OCI-LY3 (cell line): ENCODE data around the gene DNAJC4.
A peak's percentile ranks its signal among the peaks of the same experiment; 100 is the strongest.

Experiments used
- H2AFZ ChIP-seq: fragments of 200-600, 300-600 bp; shearing (Covaris generic); 2 replicates; pipeline ENCODE4 v1.6.0; 2014; ENCODE audit warnings: antibody characterized with exemption, low read depth, low read length
- H3K27ac ChIP-seq: fragments of 200-600, 300-600 bp; sonication (generic); 2 replicates; pipeline ENCODE4 v1.5.1; 2014; ENCODE audit warnings: mild to moderate bottlenecking, low read length, moderate library complexity, mixed read lengths
- H3K27me3 ChIP-seq: fragments of 200-600, 300-600 bp; sonication (generic); 2 replicates; pipeline ENCODE4 v1.6.1; 2014; ENCODE audit warnings: low read depth, low read length, mixed read lengths
- H3K36me3 ChIP-seq: fragments of 200-600, 300-600 bp; sonication (generic); replicated peaks from 2 replicates; pipeline ENCODE3; 2014; ENCODE audit warnings: low read depth, low read length, mixed read lengths
- H3K4me1 ChIP-seq: fragments of 300-600, 200-600 bp; sonication (generic); 2 replicates; pipeline ENCODE4 v1.6.1; 2014; ENCODE audit warnings: low read length, mixed read lengths
- H3K4me2 ChIP-seq: fragments of 200-600, 300-600 bp; sonication (generic); 2 replicates; pipeline ENCODE4 v1.6.1; 2014; ENCODE audit warnings: low read length, mixed read lengths
- H3K4me3 ChIP-seq: fragments of 300-600, 200-600 bp; sonication (generic); 2 replicates; pipeline ENCODE4 v1.5.1; 2014; ENCODE audit warnings: antibody characterized with exemption, mild to moderate bottlenecking, low read length, moderate library complexity
- H3K79me2 ChIP-seq: fragments of 300-600, 200-600 bp; shearing (Covaris generic); 2 replicates; pipeline ENCODE4 v1.6.1; 2014; ENCODE audit warnings: mild to moderate bottlenecking, low read length, mixed read lengths
- H3K9ac ChIP-seq: fragments of 300-600, 200-600 bp; shearing (Covaris generic); 2 replicates; pipeline ENCODE4 v1.6.0; 2014; ENCODE audit warnings: mild to moderate bottlenecking, low read length, moderate library complexity
- H3K9me3 ChIP-seq: fragments of 200-600, 300-600 bp; shearing (Covaris generic); 2 replicates; pipeline ENCODE4 v1.6.1; 2014; ENCODE audit warnings: low read length, mixed read lengths; ENCODE audit not compliant: insufficient read depth
- H4K20me1 ChIP-seq: fragments of 200-600, 300-600 bp; sonication (generic); 2 replicates; pipeline ENCODE4 v1.6.1; 2016; ENCODE audit warnings: low read length, mixed read lengths; ENCODE audit not compliant: insufficient read depth
- EZH2phosphoT487 ChIP-seq: fragments of 200-600 bp; shearing (Covaris generic); IDR thresholded peaks from 2 replicates; pipeline ENCODE4 v1.6.1; 2018; ENCODE audit warnings: antibody characterized with exemption, mixed run types, low read depth
- TF ChIP-seq, protein P1 (sequence below): fragments of 200-600, 300-600 bp; sonication (generic); IDR thresholded peaks from 2 replicates; pipeline ENCODE4 v1.5.1; 2014; ENCODE audit warnings: antibody characterized with exemption, low read length, low read depth

Gene DNAJC4

DNA sequence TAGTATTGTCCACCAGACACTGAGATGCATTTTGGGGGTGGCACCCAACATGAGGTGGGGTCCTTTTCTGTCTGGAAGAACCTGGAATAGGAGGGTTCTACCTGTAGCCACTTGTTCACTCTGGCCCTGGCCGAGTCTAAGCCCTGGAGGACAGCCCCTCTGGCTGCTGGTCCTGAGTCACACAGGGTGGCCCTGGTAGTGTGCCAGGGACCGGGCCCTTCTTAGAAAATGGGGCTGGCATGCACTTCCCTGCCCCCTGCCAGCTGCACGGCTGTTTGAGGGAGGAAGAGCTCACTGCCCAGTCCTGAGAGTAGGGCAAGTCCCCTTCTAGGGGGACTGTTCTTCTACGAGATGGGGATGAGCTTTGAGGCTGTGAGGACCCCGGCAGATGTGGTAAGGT, 23.1 kb downstream of the DNAJC4 start:
- peaks cover 13% of the 10 kb centered on the region for H3K36me3 ChIP-seq
- H4K20me1 ChIP-seq: peaks cover 11% of the 10 kb centered on the region; the same call in 1 of the 2 replicates
- peak overlapping the region; percentile 93; the same call in 1 of the 2 replicates for H3K4me3 ChIP-seq
- H3K79me2 ChIP-seq: peaks cover 22% of the 10 kb centered on the region
- H3K27me3 ChIP-seq: no peaks in the 10 kb centered on the region
- H3K4me2 ChIP-seq: peak overlapping the region; percentile 78; the same call in 1 of the 2 replicates
- H3K27ac ChIP-seq: peak overlapping the region; percentile 36; the same call in 1 of the 2 replicates
- no peak overlapping the region for H2AFZ ChIP-seq
- H3K9ac ChIP-seq: no peak overlapping the region
- H3K9me3 ChIP-seq: no peaks in the 10 kb centered on the region
- TF ChIP-seq, protein P1, sequence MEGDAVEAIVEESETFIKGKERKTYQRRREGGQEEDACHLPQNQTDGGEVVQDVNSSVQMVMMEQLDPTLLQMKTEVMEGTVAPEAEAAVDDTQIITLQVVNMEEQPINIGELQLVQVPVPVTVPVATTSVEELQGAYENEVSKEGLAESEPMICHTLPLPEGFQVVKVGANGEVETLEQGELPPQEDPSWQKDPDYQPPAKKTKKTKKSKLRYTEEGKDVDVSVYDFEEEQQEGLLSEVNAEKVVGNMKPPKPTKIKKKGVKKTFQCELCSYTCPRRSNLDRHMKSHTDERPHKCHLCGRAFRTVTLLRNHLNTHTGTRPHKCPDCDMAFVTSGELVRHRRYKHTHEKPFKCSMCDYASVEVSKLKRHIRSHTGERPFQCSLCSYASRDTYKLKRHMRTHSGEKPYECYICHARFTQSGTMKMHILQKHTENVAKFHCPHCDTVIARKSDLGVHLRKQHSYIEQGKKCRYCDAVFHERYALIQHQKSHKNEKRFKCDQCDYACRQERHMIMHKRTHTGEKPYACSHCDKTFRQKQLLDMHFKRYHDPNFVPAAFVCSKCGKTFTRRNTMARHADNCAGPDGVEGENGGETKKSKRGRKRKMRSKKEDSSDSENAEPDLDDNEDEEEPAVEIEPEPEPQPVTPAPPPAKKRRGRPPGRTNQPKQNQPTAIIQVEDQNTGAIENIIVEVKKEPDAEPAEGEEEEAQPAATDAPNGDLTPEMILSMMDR: no peak
- TF ChIP-seq EZH2phosphoT487: no peak
- peaks cover 25% of the 10 kb centered on the region for H3K4me1 ChIP-seq

DNA sequence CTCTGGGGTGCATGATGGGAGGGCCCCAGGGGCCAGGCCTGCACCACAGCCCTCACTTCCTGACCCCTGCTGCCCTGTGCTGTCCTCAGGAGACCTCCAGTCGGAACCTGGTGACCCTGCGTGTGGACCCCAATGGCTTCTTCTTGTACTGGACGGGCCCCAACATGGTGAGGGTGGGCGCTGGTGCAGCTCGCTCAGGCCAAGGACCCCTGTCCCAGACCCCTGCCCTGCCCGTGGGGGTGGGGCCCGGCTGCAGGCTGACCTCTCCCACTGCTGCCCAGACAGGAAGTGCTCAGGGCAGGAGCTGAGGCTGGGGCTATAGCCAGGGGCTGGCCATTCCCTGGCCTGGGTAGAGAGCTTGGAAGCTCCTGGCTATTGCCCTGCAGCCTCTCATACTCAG, 24.0 kb downstream of the DNAJC4 start:
- H3K27me3 ChIP-seq: no peaks in the 10 kb centered on the region
- H3K9ac ChIP-seq: no peak overlapping the region
- no peak overlapping the region for H3K4me3 ChIP-seq
- peaks cover 11% of the 10 kb centered on the region; the same call in 1 of the 2 replicates for H4K20me1 ChIP-seq
- peaks cover 22% of the 10 kb centered on the region for H3K79me2 ChIP-seq
- no peak overlapping the region for H2AFZ ChIP-seq
- peaks cover 21% of the 10 kb centered on the region for H3K36me3 ChIP-seq
- no peak overlapping the region for H3K27ac ChIP-seq
- H3K4me2 ChIP-seq: no peak overlapping the region
- TF ChIP-seq, protein P1: no peak
- TF ChIP-seq EZH2phosphoT487: no peak
- H3K9me3 ChIP-seq: no peaks in the 10 kb centered on the region
- peaks cover 32% of the 10 kb centered on the region for H3K4me1 ChIP-seq

DNA sequence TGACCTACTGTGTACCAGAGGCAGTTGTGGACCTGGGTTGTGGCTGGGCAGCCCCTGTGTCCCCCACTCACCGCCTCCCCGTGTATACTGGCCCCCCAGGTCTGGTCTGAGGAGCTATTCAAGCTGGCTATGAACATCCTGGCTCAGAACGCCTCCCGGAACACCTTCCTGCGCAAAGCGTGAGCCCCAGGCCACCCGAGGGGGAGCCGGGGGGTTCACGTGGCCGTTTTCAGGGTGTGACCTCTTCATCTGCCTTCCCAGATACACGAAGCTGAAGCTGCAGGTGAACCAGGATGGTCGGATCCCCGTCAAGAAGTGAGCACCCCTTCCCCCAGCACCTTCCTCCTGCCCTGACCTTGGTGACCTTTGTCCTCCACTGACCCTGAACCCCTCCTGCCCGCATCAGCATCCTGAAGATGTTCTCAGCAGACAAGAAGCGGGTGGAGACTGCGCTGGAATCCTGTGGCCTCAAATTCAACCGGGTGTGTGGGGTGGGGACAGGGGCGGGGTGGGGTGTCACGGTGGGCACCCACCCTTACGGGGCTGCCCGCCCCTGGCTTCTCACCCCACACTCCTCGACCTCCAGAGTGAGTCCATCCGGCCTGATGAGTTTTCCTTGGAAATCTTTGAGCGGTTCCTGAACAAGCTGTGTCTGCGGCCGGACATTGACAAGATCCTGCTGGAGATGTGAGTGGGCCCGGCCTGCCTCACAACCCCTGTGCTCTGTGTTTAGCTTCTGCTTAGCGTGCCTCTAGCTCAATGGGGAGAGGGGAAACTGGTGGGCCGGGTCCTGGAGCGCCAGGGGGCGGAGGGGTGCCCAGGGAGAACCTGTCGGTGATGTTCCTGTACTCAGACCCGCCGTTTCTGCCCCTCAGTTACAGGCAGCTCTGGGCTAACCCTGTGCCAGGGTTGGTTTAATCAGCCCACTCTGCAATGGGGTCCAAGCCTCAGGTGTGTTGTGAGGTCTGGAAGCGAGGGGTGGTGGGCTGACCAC, 25.1 kb downstream of the DNAJC4 start:
- no peak overlapping the region for H3K4me3 ChIP-seq
- no peaks in the 10 kb centered on the region for H3K27me3 ChIP-seq
- no peak overlapping the region for H3K27ac ChIP-seq
- H3K36me3 ChIP-seq: peaks cover 31% of the 10 kb centered on the region
- H2AFZ ChIP-seq: no peak overlapping the region
- no peak overlapping the region for H3K9ac ChIP-seq
- peaks cover 22% of the 10 kb centered on the region for H3K79me2 ChIP-seq
- peaks cover 36% of the 10 kb centered on the region for H3K4me1 ChIP-seq
- H4K20me1 ChIP-seq: peaks cover 11% of the 10 kb centered on the region; the same call in 1 of the 2 replicates
- TF ChIP-seq, protein P1: no peak
- TF ChIP-seq EZH2phosphoT487: no peak
- H3K9me3 ChIP-seq: no peaks in the 10 kb centered on the region
- no peak overlapping the region for H3K4me2 ChIP-seq

DNA sequence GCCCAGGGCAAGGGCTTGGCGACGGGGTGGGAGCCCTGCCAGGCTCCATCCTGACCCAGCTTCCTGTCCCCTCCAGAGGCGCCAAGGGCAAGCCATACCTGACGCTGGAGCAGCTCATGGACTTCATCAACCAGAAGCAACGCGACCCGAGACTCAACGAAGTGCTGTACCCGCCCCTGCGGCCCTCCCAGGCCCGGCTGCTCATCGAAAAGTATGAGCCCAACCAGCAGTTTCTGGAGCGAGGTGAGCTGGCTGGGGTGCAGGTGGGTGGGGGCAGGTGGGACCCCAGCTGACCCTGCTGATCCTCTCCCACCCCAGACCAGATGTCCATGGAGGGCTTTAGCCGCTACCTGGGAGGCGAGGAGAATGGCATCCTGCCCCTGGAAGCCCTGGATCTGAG, 26.0 kb downstream of the DNAJC4 start:
- no peaks in the 10 kb centered on the region for H3K27me3 ChIP-seq
- H3K36me3 ChIP-seq: peaks cover 37% of the 10 kb centered on the region
- H3K4me1 ChIP-seq: peaks cover 33% of the 10 kb centered on the region
- H3K9me3 ChIP-seq: no peaks in the 10 kb centered on the region
- no peak overlapping the region for H2AFZ ChIP-seq
- H3K4me2 ChIP-seq: no peak overlapping the region
- TF ChIP-seq, protein P1: no peak
- no peak for TF ChIP-seq EZH2phosphoT487
- H3K79me2 ChIP-seq: peaks cover 22% of the 10 kb centered on the region
- H3K4me3 ChIP-seq: no peak overlapping the region
- H4K20me1 ChIP-seq: peaks cover 11% of the 10 kb centered on the region; the same call in 1 of the 2 replicates
- H3K27ac ChIP-seq: no peak overlapping the region
- H3K9ac ChIP-seq: no peak overlapping the region
